ENCODE data around the gene TSKS. TPM values are rescaled to one million over a fixed set of nuclear protein-coding genes. Genes with fewer than 3 reads are reported as not detected.
A peak's percentile ranks its signal among the peaks of the same experiment; 100 is the strongest.

The TSKS gene
- total RNA-seq, 1 donor from 2014 or later: not detected

DNA sequence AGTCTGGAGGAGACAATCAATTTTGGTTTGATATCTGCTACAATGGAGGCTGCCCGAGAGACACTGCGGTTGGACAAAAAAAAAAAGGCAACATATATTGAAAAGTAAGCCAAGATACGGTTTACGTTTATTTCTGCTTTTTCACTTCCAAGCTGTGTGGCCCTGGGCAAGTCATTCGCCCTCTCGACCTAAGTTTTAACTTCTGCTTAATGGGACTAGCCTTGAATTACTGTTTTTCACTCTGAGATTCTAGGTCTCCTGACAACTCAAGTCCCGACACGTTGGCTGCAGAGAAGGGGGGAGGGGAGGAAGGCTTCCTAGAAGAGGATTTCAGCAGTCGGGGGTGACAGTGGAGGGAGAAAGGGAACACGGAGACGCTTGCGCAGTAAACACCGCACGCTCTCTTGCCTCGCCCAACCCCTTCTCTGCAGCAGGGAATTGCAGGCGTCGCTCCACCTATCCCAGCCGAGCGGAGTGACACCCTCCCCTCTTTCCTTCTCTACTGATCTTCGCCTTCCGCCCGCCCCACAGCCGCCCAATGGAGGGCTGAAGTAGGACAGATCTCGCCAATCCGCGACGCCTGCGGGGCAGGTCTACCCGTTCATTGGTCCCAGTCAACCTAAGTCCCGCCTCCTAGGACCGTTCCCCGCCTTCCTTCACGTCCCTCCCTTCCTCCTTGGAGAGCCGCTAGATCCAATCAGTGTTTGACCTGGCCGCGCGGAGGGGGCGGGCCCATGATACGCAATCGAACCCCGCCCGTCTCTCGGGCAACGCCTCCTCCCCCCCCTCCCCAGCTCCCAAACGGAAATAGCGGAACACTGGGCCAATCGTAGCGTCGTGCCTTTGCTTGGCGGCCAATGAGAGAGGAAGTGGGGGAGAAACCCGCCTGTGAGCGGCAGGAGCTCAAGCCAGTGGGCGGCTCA, 3.2 kb upstream of the TSKS start:
- peak overlapping the region; percentile 96 for H3K27ac Mint-ChIP-seq (ENCODE audit: unreplicated experiment)
- peak; percentile 95 for DNase-seq (ENCODE audit: low read depth, low spot score)

DNA sequence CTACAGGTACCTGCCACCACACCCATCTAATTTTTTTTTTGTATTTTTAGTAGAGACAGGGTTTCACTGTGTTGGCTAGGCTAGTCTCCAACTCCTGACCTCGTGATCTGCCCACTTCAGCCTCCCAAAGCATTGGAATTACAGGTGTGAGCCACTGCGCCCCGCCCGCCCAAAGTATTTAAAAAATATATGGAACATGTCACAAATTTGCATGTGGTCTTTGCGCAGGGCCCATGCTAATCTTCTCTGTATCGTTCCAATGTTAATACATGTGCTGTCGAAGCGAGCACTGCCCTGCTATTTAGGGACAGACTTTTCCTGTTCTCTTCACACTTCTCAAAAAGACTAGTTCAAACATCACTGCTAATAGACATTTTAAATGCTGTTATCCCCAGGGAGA, 1.2 kb upstream of the TSKS start:
- TF ChIP-seq, protein P1, sequence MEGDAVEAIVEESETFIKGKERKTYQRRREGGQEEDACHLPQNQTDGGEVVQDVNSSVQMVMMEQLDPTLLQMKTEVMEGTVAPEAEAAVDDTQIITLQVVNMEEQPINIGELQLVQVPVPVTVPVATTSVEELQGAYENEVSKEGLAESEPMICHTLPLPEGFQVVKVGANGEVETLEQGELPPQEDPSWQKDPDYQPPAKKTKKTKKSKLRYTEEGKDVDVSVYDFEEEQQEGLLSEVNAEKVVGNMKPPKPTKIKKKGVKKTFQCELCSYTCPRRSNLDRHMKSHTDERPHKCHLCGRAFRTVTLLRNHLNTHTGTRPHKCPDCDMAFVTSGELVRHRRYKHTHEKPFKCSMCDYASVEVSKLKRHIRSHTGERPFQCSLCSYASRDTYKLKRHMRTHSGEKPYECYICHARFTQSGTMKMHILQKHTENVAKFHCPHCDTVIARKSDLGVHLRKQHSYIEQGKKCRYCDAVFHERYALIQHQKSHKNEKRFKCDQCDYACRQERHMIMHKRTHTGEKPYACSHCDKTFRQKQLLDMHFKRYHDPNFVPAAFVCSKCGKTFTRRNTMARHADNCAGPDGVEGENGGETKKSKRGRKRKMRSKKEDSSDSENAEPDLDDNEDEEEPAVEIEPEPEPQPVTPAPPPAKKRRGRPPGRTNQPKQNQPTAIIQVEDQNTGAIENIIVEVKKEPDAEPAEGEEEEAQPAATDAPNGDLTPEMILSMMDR (conservative IDR thresholded peaks at IDR 0.05): no peak
- H3K4me3 Mint-ChIP-seq: no peak overlapping the region
- H3K27ac Mint-ChIP-seq (ENCODE audit: unreplicated experiment): peak overlapping the region; percentile 13

More for the DNA sequence above, 3.2 kb upstream of the TSKS start:
- Mint-ChIP-seq H3K4me3 (peak overlapping the region; percentile 89), H3K9me3 (no peaks in the 10 kb centered on the region), H3K4me1 (peaks cover 36% of the 10 kb centered on the region), H3K27me3 (ENCODE audit: low read depth) (no peaks in the 10 kb centered on the region), H3K36me3 (ENCODE audit: low read depth) (no peaks in the 10 kb centered on the region)
- TF ChIP-seq, protein P1 (conservative IDR thresholded peaks at IDR 0.05): no peak

DNA sequence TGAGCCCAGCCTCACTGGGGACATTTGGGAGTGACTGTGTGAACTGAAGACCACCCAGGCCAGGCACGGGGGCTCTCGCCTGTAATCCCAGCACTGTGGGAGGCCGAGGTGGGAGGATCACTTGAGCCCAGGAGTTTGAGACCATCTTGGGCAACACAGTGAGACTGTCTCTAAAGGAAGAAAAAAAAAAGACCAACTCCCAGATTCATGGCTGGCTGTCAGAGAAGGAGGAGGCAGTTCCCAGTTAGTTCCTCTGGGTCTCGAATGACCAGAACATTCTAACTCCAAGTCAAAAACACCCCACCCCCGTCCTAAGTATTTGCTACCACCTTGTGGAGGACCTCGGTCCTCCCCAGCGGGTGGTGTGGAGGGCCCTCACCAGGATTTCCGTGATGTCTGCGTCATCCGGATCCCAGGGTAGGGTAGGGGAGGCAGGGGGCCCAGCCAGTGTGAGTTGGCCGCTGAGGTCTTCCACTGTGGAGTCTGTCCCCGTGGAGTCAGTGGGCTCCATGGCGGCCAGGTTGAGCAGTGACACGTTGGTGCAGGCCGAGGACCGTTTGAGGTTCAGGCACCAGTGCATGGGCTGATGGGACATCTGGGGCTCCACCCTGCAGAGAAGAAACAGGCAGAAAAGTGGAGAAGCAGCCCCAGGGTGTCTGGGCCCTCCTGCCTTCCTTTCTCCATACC, 1.3 kb downstream of the TSKS start:
- peaks cover 16% of the 10 kb centered on the region for H3K27me3 Mint-ChIP-seq (ENCODE audit: low read depth)
- H3K27ac Mint-ChIP-seq (ENCODE audit: unreplicated experiment): no peak overlapping the region
- no peak overlapping the region for H3K4me3 Mint-ChIP-seq
- TF ChIP-seq, protein P1 (conservative IDR thresholded peaks at IDR 0.05): no peak
- no peak for DNase-seq (ENCODE audit: low read depth, low spot score)
- H3K36me3 Mint-ChIP-seq (ENCODE audit: low read depth): no peaks in the 10 kb centered on the region
- no peaks in the 10 kb centered on the region for H3K9me3 Mint-ChIP-seq
- H3K4me1 Mint-ChIP-seq: peaks cover 12% of the 10 kb centered on the region

More for the DNA sequence above, 1.2 kb upstream of the TSKS start:
- DNase-seq (ENCODE audit: low read depth, low spot score): no peak
- H3K27me3 Mint-ChIP-seq (ENCODE audit: low read depth): no peaks in the 10 kb centered on the region
- peaks cover 30% of the 10 kb centered on the region for H3K4me1 Mint-ChIP-seq
- no peaks in the 10 kb centered on the region for H3K36me3 Mint-ChIP-seq (ENCODE audit: low read depth)
- no peaks in the 10 kb centered on the region for H3K9me3 Mint-ChIP-seq

DNA sequence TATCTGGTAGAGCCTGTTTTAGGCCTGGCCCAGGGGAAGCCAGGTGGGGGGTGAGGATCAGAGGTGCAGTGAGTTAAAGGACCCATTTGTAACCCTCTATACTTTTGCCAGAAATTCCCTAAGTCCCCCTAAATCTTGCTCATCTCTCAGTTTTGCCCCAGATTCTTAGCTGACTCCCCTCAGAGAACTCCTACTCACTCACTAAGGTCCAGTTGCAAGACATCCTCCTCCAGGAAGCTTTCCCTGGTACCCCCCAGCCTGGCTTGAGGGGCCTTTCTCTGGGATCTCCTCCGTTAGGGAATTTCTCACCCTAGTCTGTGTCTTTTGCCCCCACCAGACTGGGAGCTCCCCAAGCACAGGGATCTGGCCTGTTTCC, 1.9 kb downstream of the TSKS start:
- H3K4me3 Mint-ChIP-seq: no peak overlapping the region
- peaks cover 9% of the 10 kb centered on the region for H3K4me1 Mint-ChIP-seq
- peak overlapping the region; percentile 28 for H3K27ac Mint-ChIP-seq (ENCODE audit: unreplicated experiment)
- H3K9me3 Mint-ChIP-seq: no peaks in the 10 kb centered on the region
- no peaks in the 10 kb centered on the region for H3K36me3 Mint-ChIP-seq (ENCODE audit: low read depth)
- DNase-seq (ENCODE audit: low read depth, low spot score): no peak
- TF ChIP-seq, protein P1 (conservative IDR thresholded peaks at IDR 0.05): no peak
- peaks cover 16% of the 10 kb centered on the region for H3K27me3 Mint-ChIP-seq (ENCODE audit: low read depth)

DNA sequence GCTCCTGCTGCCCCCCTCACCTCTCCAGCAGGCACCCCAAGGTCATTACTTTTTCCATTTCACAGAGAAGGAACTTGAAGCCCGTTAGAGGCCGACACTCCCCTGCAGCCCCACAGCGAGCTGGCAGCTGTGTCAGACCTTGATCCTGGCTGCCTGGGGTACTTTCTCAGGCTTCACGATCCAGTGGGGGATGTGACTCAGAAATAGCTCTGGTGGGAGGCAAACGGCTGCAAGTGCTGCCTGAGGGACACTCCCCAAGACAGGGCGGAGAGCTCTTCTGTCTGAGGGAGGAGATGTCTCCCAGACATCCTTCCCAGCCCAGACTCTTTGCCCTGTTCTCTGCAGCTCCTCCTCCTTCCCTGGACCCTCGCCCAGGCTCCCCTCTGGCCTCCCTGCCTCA, 4.8 kb downstream of the TSKS start:
- H3K4me3 Mint-ChIP-seq: no peak overlapping the region
- H3K4me1 Mint-ChIP-seq: no peaks in the 10 kb centered on the region
- H3K27me3 Mint-ChIP-seq (ENCODE audit: low read depth): peaks cover 16% of the 10 kb centered on the region
- DNase-seq (ENCODE audit: low read depth, low spot score): no peak
- no peaks in the 10 kb centered on the region for H3K36me3 Mint-ChIP-seq (ENCODE audit: low read depth)
- TF ChIP-seq, protein P1 (conservative IDR thresholded peaks at IDR 0.05): no peak
- no peak overlapping the region for H3K27ac Mint-ChIP-seq (ENCODE audit: unreplicated experiment)
- H3K9me3 Mint-ChIP-seq: no peaks in the 10 kb centered on the region
